Body of pancreas (tissue), 4 donors: ENCODE measurements around the gene PATJ. TPM values are rescaled to one million over a fixed set of nuclear protein-coding genes. Genes with fewer than 3 reads are reported as not detected.

Source experiments
- ATAC-seq: fragments of 150-250 bp; one replicate; pipeline ENCODE4 v1.9.1; 2016
- DNase-seq, 4 donors: peaks; one replicate each; pipeline ENCODE4 v3.0.0-alpha.2; 2019
- H3K27ac ChIP-seq, 4 donors: fragments of 200-600 bp; sonication (generic); 1 replicate in 3 of 4; 2 replicates in 1 of 4; pipeline versions ENCODE4 v1.5.1 to v1.6.1; 2016 to 2019; ENCODE audit warnings: mild to moderate bottlenecking in 1 of 4, mixed read lengths in 1 of 4, moderate library complexity in 1 of 4
- H3K27me3 ChIP-seq, 2 donors: fragments of 200-600 bp; sonication (generic); one replicate each; pipeline ENCODE4 v1.6.0; 2016; ENCODE audit warnings: mild to moderate bottlenecking in 1 of 2
- H3K36me3 ChIP-seq, 2 donors: fragments of 200-600 bp; sonication (generic); replicated peaks in 1 of 2; 2 replicates each; pipeline ENCODE4 v1.5.1; 2016; ENCODE audit warnings: low read depth in 2 of 2; ENCODE audit not compliant: insufficient read depth in 1 of 2
- H3K4me1 ChIP-seq: fragments of 200-600 bp; sonication (generic); one replicate; pipeline ENCODE4 v1.6.0; 2016
- H3K4me3 ChIP-seq, 2 donors: fragments of 200-600 bp; sonication (generic); 1 replicate in 1 of 2; 2 replicates in 1 of 2; pipeline ENCODE4 v1.5.1; 2016 to 2019
- H3K9me3 ChIP-seq, 3 donors: fragments of 200-600 bp; sonication (generic); 1 replicate in 2 of 3; 2 replicates in 1 of 3; pipeline ENCODE4 v1.5.1; 2016
- CTCF ChIP-seq, 7 experiments: fragments of 450-650 bp in 4 of 7; fragments of 200-600 bp in 3 of 7; sonication (generic) in 3 of 7; IDR thresholded peaks; one replicate each; pipeline ENCODE4 v1.5.1; 2016 to 2019; ENCODE audit warnings: antibody characterized with exemption in 7 of 7
- POLR2A ChIP-seq, 3 donors: fragments of 450-650 bp; IDR thresholded peaks; one replicate each; pipeline ENCODE4 v1.6.1; 2016; ENCODE audit warnings: antibody characterized with exemption in 3 of 3, mild to moderate bottlenecking in 2 of 3
- WGBS, 2 donors: methylation state at CpG; one replicate each; pipeline ENCODE4 v1.1.5; 2017; 5-methylcytosine and 5-hydroxymethylcytosine counted together
- intact Hi-C: fragments of 100-400 bp; cut with DNase I; formaldehyde crosslinking; loops from one replicate; pipeline ENCODE4 v1.15.1; 2023
- total RNA-seq, 2 donors: library from RNA; depleted of rRNA; stranded (reverse); fragments of >200 nt; gene quantifications; one replicate each; pipeline ENCODE4 v1.1.0, GENCODE V29; 2016

The PATJ gene
- total RNA-seq, 2 donors from 2014 or later: 54.2 to 72.5 TPM

GRCh38 chr1:61742620-61743430 lies 545 bp downstream of the PATJ start:
- DNase-seq: peak; percentile 35 to 54 (median 38)
- peaks cover 39% of the 10 kb centered on the region for H3K4me1 ChIP-seq
- no peaks in the 10 kb centered on the region for H3K27me3 ChIP-seq
- no peaks in the 10 kb centered on the region for H3K36me3 ChIP-seq
- peak; percentile 70 for ATAC-seq
- peak overlapping the region; percentile 94 to 98 (median 96) for H3K27ac ChIP-seq
- peak overlapping the region; percentile 37 to 60 for H3K4me3 ChIP-seq
- intact Hi-C loops: no loop called here
- WGBS, 2 donors: 1 to 3% methylated on average over 20 to 44 of the region's 74 CpGs
- no peak for TF ChIP-seq CTCF (IDR thresholded peaks at IDR 0.05)
- TF ChIP-seq POLR2A (IDR thresholded peaks at IDR 0.05): peak in 1 of 3 donors; percentile 5
- H3K9me3 ChIP-seq: no peaks in the 10 kb centered on the region

- H3K9me3 ChIP-seq: no peaks in the 10 kb centered on the region
- H3K36me3 ChIP-seq: no peaks in the 10 kb centered on the region
- intact Hi-C loops: no loop called here
- ATAC-seq (no peak), DNase-seq (no peak)
- H3K4me1 ChIP-seq: peaks cover 39% of the 10 kb centered on the region
- no peak for TF ChIP-seq CTCF (IDR thresholded peaks at IDR 0.05)
- TF ChIP-seq POLR2A (IDR thresholded peaks at IDR 0.05): no peak
- H3K27me3 ChIP-seq: no peaks in the 10 kb centered on the region
- H3K4me3 ChIP-seq: peak overlapping the region in 1 of 2 donors; percentile 60
- WGBS, 2 donors: 30 to 35% methylated on average over 5 of the region's 5 CpGs
- H3K27ac ChIP-seq: peak overlapping the region; percentile 94 to 98 (median 96)
Measured at GRCh38 chr1:61743431-61743705, 1.1 kb downstream of the PATJ start.

GRCh38 chr1:61743716-61744580 lies 1.7 kb downstream of the PATJ start:
- ATAC-seq: no peak
- Histone ChIP-seq H3K36me3 (no peaks in the 10 kb centered on the region), H3K9me3 (no peaks in the 10 kb centered on the region), H3K4me3 (no peak overlapping the region), H3K27me3 (no peaks in the 10 kb centered on the region), H3K27ac (peak overlapping the region in 3 of 4 donors; percentile 96 to 98 (median 96)), H3K4me1 (peaks cover 39% of the 10 kb centered on the region)
- 41 to 48% methylated on average over 6 of the region's 6 CpGs for WGBS, 2 donors
- intact Hi-C loops: no loop called here
- TF ChIP-seq POLR2A (IDR thresholded peaks at IDR 0.05) (no peak), CTCF (IDR thresholded peaks at IDR 0.05) (no peak)
- DNase-seq: no peak

GRCh38 chr1:61746813-61747212 lies 4.5 kb downstream of the PATJ start:
- no peak for ATAC-seq
- no peaks in the 10 kb centered on the region for H3K36me3 ChIP-seq
- WGBS, 2 donors: 35 to 36% methylated on average over 1 of the region's 1 CpG
- no peaks in the 10 kb centered on the region for H3K9me3 ChIP-seq
- intact Hi-C loops: no loop called here
- TF ChIP-seq POLR2A (IDR thresholded peaks at IDR 0.05) (no peak), CTCF (IDR thresholded peaks at IDR 0.05) (no peak)
- H3K4me3 ChIP-seq: no peak overlapping the region
- H3K27me3 ChIP-seq: no peaks in the 10 kb centered on the region
- H3K4me1 ChIP-seq: peaks cover 31% of the 10 kb centered on the region
- H3K27ac ChIP-seq: peak overlapping the region in 3 of 4 donors; percentile 11 to 50 (median 21)
- no peak for DNase-seq
